Lung (tissue), 12 donors: Measurements from ENCODE around the gene FLRT2. TPM values are rescaled to one million over a fixed set of nuclear protein-coding genes. Genes with fewer than 3 reads are reported as not detected.

Experiments
- ATAC-seq: fragments of 200-7000 bp; cut with Tn5 transposase; one replicate; pipeline ENCODE4 v1.9.1; 2020; ENCODE audit warnings: moderate number of reproducible peaks; ENCODE audit not compliant: insufficient read depth, low FRiP score
- DNase-seq, 3 donors: peaks; one replicate each; pipeline ENCODE4 v3.0.0-alpha.2; 2013 to 2017
- H3K27ac ChIP-seq, 2 donors: one replicate each; pipeline ENCODE4 v1.5.1; 2013; ENCODE audit warnings: mild to moderate bottlenecking in 2 of 2, moderate library complexity in 2 of 2, control low read depth in 1 of 2, inconsistent platforms in 1 of 2, low read depth in 1 of 2, low read length in 1 of 2
- H3K27me3 ChIP-seq, 3 donors: one replicate each; pipeline ENCODE4 v1.5.1; 2013; ENCODE audit warnings: low read length in 2 of 3; ENCODE audit not compliant: control insufficient read depth in 3 of 3, insufficient read depth in 3 of 3
- H3K36me3 ChIP-seq, 4 donors: one replicate each; pipeline ENCODE4 v1.5.1; 2013; ENCODE audit warnings: low read length in 4 of 4, mild to moderate bottlenecking in 1 of 4, moderate library complexity in 1 of 4; ENCODE audit not compliant: control insufficient read depth in 4 of 4, insufficient read depth in 4 of 4
- H3K4me1 ChIP-seq, 5 donors: one replicate each; pipeline ENCODE4 v1.5.1; 2013; ENCODE audit warnings: low read length in 5 of 5, mild to moderate bottlenecking in 2 of 5, moderate library complexity in 1 of 5; ENCODE audit not compliant: control insufficient read depth in 5 of 5, insufficient read depth in 5 of 5
- H3K4me3 ChIP-seq: one replicate; pipeline ENCODE4 v1.5.1; 2013; ENCODE audit warnings: mild to moderate bottlenecking, control low read depth, moderate library complexity
- H3K9ac ChIP-seq, 2 donors: one replicate each; pipeline ENCODE4 v1.5.1; 2013; ENCODE audit warnings: low read length in 2 of 2, control low read depth in 1 of 2; ENCODE audit not compliant: insufficient read depth in 1 of 2
- H3K9me3 ChIP-seq, 4 donors: one replicate each; pipeline ENCODE4 v1.5.1; 2013; ENCODE audit warnings: low read length in 3 of 4, mild to moderate bottlenecking in 1 of 4, moderate library complexity in 1 of 4; ENCODE audit not compliant: control insufficient read depth in 4 of 4, insufficient read depth in 3 of 4
- CTCF ChIP-seq: IDR thresholded peaks from 2 replicates; pipeline ENCODE4 v1.5.1; 2012; ENCODE audit warnings: mild to moderate bottlenecking; ENCODE audit errors: control extremely low read depth, extremely low read depth
- WGBS, 2 donors: extraction: QIAGEN DNeasy Blood & Tissue Kit; methylation state at CpG; one replicate each; pipeline ENCODE4 v1.1.7; 2013; 5-methylcytosine and 5-hydroxymethylcytosine counted together
- polyA plus RNA-seq, 2 donors: library from polyadenylated mRNA; stranded (reverse); fragments of 200-250 nt; gene quantifications; one replicate each; pipeline ENCODE4 v1.2.1, GENCODE V29; 2013
- total RNA-seq, 2 donors: library from RNA; depleted of rRNA in 1 of 2; stranded (reverse); fragments of >200 nt in 1 of 2; gene quantifications; one replicate each; pipeline ENCODE4 v1.2.1, GENCODE V29; 2014 to 2021
- donor health status: control.
- donor health status: control.
- donor health status: Bipolar disorder and iron deficiency.
- donor health status: healthy.
- donor health status: DM: yes; HTN: yes; CAD: no.

The FLRT2 gene
- total and polyA plus RNA-seq, 4 donors = 1.2 to 53.7 (median 8.8) TPM

- peaks cover 0 to 6% (median 2%) of the 10 kb centered on the region in 4 donors for H3K36me3 ChIP-seq
- no peaks in the 10 kb centered on the region for H3K27me3 ChIP-seq
- no peak for ATAC-seq
- no peak overlapping the region for H3K27ac ChIP-seq
- no peak overlapping the region for H3K9ac ChIP-seq
- TF ChIP-seq CTCF = no peak
- no peak overlapping the region for H3K4me3 ChIP-seq
- WGBS, 2 donors = 86% methylated on average over 2 of the region's 2 CpGs
- DNase-seq = no peak
- H3K9me3 ChIP-seq = peaks cover 0 to 2% (median 0%) of the 10 kb centered on the region in 4 donors
- no peaks in the 10 kb centered on the region for H3K4me1 ChIP-seq
Observed at GRCh38 chr14:85617791-85618190, 87.8 kb downstream of the FLRT2 start.

- Histone ChIP-seq H3K27me3 (no peaks in the 10 kb centered on the region), H3K36me3 (peaks cover 0 to 9% (median 4%) of the 10 kb centered on the region in 4 donors), H3K4me1 (no peaks in the 10 kb centered on the region), H3K9me3 (peaks cover 0 to 3% (median 0%) of the 10 kb centered on the region in 4 donors), H3K27ac (no peak overlapping the region), H3K4me3 (no peak overlapping the region), H3K9ac (no peak overlapping the region)
- DNase-seq = no peak
- TF ChIP-seq CTCF = no peak
- ATAC-seq = no peak
- 90 to 94% methylated on average over 4 of the region's 4 CpGs for WGBS, 2 donors
Observed at GRCh38 chr14:85618390-85618789, 88.4 kb downstream of the FLRT2 start.

- H3K4me3 ChIP-seq = no peak overlapping the region
- H3K27me3 ChIP-seq = no peaks in the 10 kb centered on the region
- WGBS, 2 donors = 91 to 95% methylated on average over 3 of the region's 3 CpGs
- no peak for ATAC-seq
- H3K9me3 ChIP-seq = peaks cover 0 to 3% (median 0%) of the 10 kb centered on the region in 4 donors
- DNase-seq = no peak
- H3K4me1 ChIP-seq = no peaks in the 10 kb centered on the region
- peaks cover 0 to 13% (median 4%) of the 10 kb centered on the region in 4 donors for H3K36me3 ChIP-seq
- TF ChIP-seq CTCF = no peak
- H3K27ac ChIP-seq = no peak overlapping the region
- no peak overlapping the region for H3K9ac ChIP-seq
Observed at GRCh38 chr14:85618978-85619377, 89.0 kb downstream of the FLRT2 start.

- Histone ChIP-seq H3K9me3 (peaks cover 0 to 3% (median 0%) of the 10 kb centered on the region in 4 donors), H3K4me1 (no peaks in the 10 kb centered on the region), H3K27ac (no peak overlapping the region), H3K36me3 (peaks cover 0 to 13% (median 4%) of the 10 kb centered on the region in 4 donors), H3K4me3 (no peak overlapping the region), H3K27me3 (no peaks in the 10 kb centered on the region), H3K9ac (no peak overlapping the region)
- TF ChIP-seq CTCF = no peak
- DNase-seq = no peak
- WGBS, 2 donors = 24 to 44% methylated on average over 6 of the region's 6 CpGs
- ATAC-seq = no peak
Observed at GRCh38 chr14:85619851-85620250, 89.9 kb downstream of the FLRT2 start.
